ENCODE results near the gene ECE2.

Gene ECE2

DNA sequence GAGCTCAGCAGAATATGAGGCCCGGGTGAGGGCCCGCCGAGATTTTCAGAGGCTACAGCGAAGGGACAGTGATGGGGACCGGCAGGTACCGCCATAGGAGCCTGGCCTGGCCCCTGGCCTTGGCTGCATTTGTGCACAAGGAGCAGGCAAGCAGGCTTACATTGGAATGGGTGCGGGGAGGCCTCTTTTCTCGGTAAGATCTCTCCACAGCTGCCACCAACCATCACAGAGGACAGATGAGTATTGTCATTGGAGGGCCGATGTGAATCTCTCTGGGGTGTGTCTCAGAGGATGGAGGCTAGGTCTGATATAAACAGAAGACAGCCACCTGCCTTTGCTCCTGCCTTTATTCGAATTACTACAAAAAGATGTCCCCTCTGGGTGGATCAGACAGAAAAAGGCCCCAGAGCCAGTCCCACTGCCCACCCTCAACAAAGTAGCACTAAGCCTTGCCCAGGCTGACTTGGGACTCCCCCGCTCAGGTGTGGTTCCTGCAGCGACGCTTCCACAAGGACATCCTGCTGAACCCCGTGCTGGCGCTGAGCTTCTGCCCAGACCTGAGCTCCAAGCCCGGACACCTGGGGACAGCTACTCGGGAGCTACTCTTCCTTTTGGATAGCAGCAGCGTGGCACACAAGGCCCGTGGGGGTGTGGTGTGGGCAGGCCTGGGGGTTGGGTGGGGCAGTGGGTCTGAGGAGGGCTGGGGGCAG, 41.0 kb upstream of the ECE2 start:
- H3F3A ChIP-seq (ENCODE audit: control insufficient read depth, insufficient read depth): 0 out of 2 replicates have a peak, but pooled peaks cover 5% of the 10 kb centered on the region
- no peaks in the 10 kb centered on the region for H3K9me2 ChIP-seq (replicated peaks; ENCODE audit: control insufficient read depth, low read length)
- H3K4me1 ChIP-seq (ENCODE audit: control insufficient read depth, low read length): peaks cover 22% of the 10 kb centered on the region
- no peak overlapping the region for H3K4me3 ChIP-seq (ENCODE audit: low read length)
- no peak overlapping the region for H3K4me2 ChIP-seq (ENCODE audit: low read length)
- no peaks in the 10 kb centered on the region for H3K36me3 ChIP-seq (ENCODE audit: control insufficient read depth, low read length)
- TF ChIP-seq EZH2phosphoT487 (IDR thresholded peaks at IDR 0.05; ENCODE audit: borderline replicate concordance, low read length): no peak
- H4K20me1 ChIP-seq (ENCODE audit: control insufficient read depth, insufficient read depth, low read depth, low read length): no peaks in the 10 kb centered on the region
- H3K27ac ChIP-seq (ENCODE audit: low read depth, low read length): no peak overlapping the region
- peaks cover 29% of the 10 kb centered on the region for H3K27me3 ChIP-seq (ENCODE audit: control insufficient read depth, low read length)
- no peaks in the 10 kb centered on the region for H3K79me2 ChIP-seq (ENCODE audit: control insufficient read depth, low read length)
- no peaks in the 10 kb centered on the region for H3K9me3 ChIP-seq (ENCODE audit: control insufficient read depth, insufficient read depth, low read length)

DNA sequence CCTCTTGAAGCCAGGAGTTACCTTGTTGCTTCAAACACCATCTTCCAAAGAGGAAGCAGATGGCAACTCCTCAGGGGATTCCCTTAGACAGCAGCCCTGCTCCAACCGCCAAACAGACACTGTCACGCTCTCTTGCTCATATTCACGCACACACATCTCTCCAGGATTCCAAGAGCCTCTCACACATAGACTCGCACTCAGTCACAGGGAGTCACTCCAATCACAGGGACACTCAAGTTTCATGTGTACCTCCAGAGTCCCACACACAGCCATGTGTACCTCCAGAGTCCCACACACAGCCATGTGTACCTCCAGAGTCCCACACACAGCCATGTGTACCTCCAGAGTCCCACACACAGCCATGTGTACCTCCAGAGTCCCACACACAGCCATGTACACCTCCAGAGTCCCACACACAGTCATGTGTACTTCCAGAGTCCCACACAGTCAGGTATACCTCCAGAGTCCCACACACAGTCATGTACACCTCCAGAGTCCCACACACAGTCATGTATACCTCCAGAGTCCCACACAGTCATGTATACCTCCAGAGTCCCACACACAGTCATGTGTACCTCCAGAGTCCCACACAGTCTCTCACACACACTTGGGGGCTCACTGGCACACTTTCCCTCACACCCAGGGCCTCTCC, 40.3 kb upstream of the ECE2 start:
- 0 out of 2 replicates have a peak, but pooled peaks cover 5% of the 10 kb centered on the region for H3F3A ChIP-seq (ENCODE audit: control insufficient read depth, insufficient read depth)
- no peak overlapping the region for H3K27ac ChIP-seq (ENCODE audit: low read depth, low read length)
- peaks cover 22% of the 10 kb centered on the region for H3K27me3 ChIP-seq (ENCODE audit: control insufficient read depth, low read length)
- no peaks in the 10 kb centered on the region for H4K20me1 ChIP-seq (ENCODE audit: control insufficient read depth, insufficient read depth, low read depth, low read length)
- H3K79me2 ChIP-seq (ENCODE audit: control insufficient read depth, low read length): no peaks in the 10 kb centered on the region
- no peak overlapping the region for H3K4me3 ChIP-seq (ENCODE audit: low read length)
- H3K36me3 ChIP-seq (ENCODE audit: control insufficient read depth, low read length): no peaks in the 10 kb centered on the region
- TF ChIP-seq EZH2phosphoT487 (IDR thresholded peaks at IDR 0.05; ENCODE audit: borderline replicate concordance, low read length): no peak
- TF ChIP-seq, protein P1, sequence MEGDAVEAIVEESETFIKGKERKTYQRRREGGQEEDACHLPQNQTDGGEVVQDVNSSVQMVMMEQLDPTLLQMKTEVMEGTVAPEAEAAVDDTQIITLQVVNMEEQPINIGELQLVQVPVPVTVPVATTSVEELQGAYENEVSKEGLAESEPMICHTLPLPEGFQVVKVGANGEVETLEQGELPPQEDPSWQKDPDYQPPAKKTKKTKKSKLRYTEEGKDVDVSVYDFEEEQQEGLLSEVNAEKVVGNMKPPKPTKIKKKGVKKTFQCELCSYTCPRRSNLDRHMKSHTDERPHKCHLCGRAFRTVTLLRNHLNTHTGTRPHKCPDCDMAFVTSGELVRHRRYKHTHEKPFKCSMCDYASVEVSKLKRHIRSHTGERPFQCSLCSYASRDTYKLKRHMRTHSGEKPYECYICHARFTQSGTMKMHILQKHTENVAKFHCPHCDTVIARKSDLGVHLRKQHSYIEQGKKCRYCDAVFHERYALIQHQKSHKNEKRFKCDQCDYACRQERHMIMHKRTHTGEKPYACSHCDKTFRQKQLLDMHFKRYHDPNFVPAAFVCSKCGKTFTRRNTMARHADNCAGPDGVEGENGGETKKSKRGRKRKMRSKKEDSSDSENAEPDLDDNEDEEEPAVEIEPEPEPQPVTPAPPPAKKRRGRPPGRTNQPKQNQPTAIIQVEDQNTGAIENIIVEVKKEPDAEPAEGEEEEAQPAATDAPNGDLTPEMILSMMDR (IDR thresholded peaks at IDR 0.05; ENCODE audit: low read depth, low read length, poor library complexity, severe bottlenecking): no peak
- H3K9me2 ChIP-seq (replicated peaks; ENCODE audit: control insufficient read depth, low read length): no peaks in the 10 kb centered on the region
- no peak overlapping the region for H3K4me2 ChIP-seq (ENCODE audit: low read length)
- H3K4me1 ChIP-seq (ENCODE audit: control insufficient read depth, low read length): peaks cover 17% of the 10 kb centered on the region
- H3K9me3 ChIP-seq (ENCODE audit: control insufficient read depth, insufficient read depth, low read length): no peaks in the 10 kb centered on the region

DNA sequence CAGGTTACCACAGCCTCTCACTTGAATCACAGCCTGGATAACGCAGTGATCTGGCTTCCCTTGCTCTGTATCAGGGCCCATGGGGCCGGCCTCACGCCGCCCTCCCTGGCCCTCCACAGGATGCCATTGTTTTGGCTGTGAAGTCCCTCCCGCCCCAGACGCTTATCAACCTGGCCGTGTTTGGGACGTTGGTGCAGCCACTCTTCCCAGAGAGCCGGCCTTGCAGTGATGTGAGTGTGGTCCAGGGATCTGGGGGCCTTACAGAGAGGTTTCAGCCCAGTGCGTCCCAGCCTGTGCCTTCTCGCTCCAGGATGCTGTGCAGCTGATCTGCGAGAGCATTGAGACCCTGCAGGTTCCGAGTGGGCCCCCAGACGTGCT, 39.8 kb upstream of the ECE2 start:
- H3K27me3 ChIP-seq (ENCODE audit: control insufficient read depth, low read length): peaks cover 17% of the 10 kb centered on the region
- H3K27ac ChIP-seq (ENCODE audit: low read depth, low read length): no peak overlapping the region
- H3K9me2 ChIP-seq (replicated peaks; ENCODE audit: control insufficient read depth, low read length): no peaks in the 10 kb centered on the region
- no peak overlapping the region for H3K4me2 ChIP-seq (ENCODE audit: low read length)
- H3F3A ChIP-seq (ENCODE audit: control insufficient read depth, insufficient read depth): 0 out of 2 replicates have a peak, but pooled peaks cover 5% of the 10 kb centered on the region
- no peak overlapping the region for H3K4me3 ChIP-seq (ENCODE audit: low read length)
- no peaks in the 10 kb centered on the region for H3K36me3 ChIP-seq (ENCODE audit: control insufficient read depth, low read length)
- H4K20me1 ChIP-seq (ENCODE audit: control insufficient read depth, insufficient read depth, low read depth, low read length): no peaks in the 10 kb centered on the region
- H3K4me1 ChIP-seq (ENCODE audit: control insufficient read depth, low read length): peaks cover 17% of the 10 kb centered on the region
- TF ChIP-seq EZH2phosphoT487 (IDR thresholded peaks at IDR 0.05; ENCODE audit: borderline replicate concordance, low read length): no peak
- TF ChIP-seq, protein P1 (IDR thresholded peaks at IDR 0.05; ENCODE audit: low read depth, low read length, poor library complexity, severe bottlenecking): no peak
- H3K9me3 ChIP-seq (ENCODE audit: control insufficient read depth, insufficient read depth, low read length): no peaks in the 10 kb centered on the region
- H3K79me2 ChIP-seq (ENCODE audit: control insufficient read depth, low read length): no peaks in the 10 kb centered on the region

DNA sequence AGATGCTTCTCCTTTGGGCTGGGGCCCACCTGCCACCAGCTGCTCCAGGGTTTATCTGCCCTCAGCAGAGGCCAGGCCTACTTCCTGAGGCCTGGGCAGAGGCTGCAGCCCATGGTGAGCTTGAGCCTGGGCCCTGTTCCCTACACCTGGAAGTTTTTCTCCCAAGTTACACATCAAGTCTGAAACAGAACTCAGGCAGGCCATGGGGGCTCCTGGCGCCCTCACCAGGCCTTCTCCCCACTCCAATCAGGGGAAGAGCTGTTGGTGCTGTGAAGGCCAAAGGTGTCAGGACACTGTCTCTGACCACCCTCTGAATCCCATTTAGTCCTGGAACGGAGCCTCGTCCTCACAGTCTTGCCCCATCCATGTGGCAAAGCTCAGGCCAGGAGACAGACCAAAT, 39.2 kb upstream of the ECE2 start:
- no peaks in the 10 kb centered on the region for H3K9me3 ChIP-seq (ENCODE audit: control insufficient read depth, insufficient read depth, low read length)
- H4K20me1 ChIP-seq (ENCODE audit: control insufficient read depth, insufficient read depth, low read depth, low read length): no peaks in the 10 kb centered on the region
- H3F3A ChIP-seq (ENCODE audit: control insufficient read depth, insufficient read depth): 0 out of 2 replicates have a peak, but pooled peaks cover 4% of the 10 kb centered on the region
- no peak for TF ChIP-seq EZH2phosphoT487 (IDR thresholded peaks at IDR 0.05; ENCODE audit: borderline replicate concordance, low read length)
- TF ChIP-seq, protein P1 (IDR thresholded peaks at IDR 0.05; ENCODE audit: low read depth, low read length, poor library complexity, severe bottlenecking): no peak
- peaks cover 11% of the 10 kb centered on the region for H3K27me3 ChIP-seq (ENCODE audit: control insufficient read depth, low read length)
- peaks cover 14% of the 10 kb centered on the region for H3K4me1 ChIP-seq (ENCODE audit: control insufficient read depth, low read length)
- H3K36me3 ChIP-seq (ENCODE audit: control insufficient read depth, low read length): no peaks in the 10 kb centered on the region
- no peaks in the 10 kb centered on the region for H3K79me2 ChIP-seq (ENCODE audit: control insufficient read depth, low read length)
- no peak overlapping the region for H3K4me2 ChIP-seq (ENCODE audit: low read length)
- no peaks in the 10 kb centered on the region for H3K9me2 ChIP-seq (replicated peaks; ENCODE audit: control insufficient read depth, low read length)
- no peak overlapping the region for H3K27ac ChIP-seq (ENCODE audit: low read depth, low read length)
- H3K4me3 ChIP-seq (ENCODE audit: low read length): no peak overlapping the region

All from DOHH2 (cell line).